Jurkat, Clone E6-1 (cell line): ENCODE measurements around the gene PTTG1IP2.

ENCODE experiments used
- DNase-seq: peaks from one replicate; pipeline ENCODE4 v3.0.0-alpha.2; 2011; ENCODE audit warnings: low read depth, low spot score
- H3K4me3 ChIP-seq: 2 replicates; pipeline ENCODE4 v1.5.1; 2011; ENCODE audit warnings: mild to moderate bottlenecking, low read length, control low read depth, moderate library complexity

PTTG1IP2 gene

GRCh38 chr7:90473814-90474213 lies 4.4 kb downstream of the PTTG1IP2 start:
- DNase-seq: no peak
- H3K4me3 ChIP-seq: no peak overlapping the region

DNA sequence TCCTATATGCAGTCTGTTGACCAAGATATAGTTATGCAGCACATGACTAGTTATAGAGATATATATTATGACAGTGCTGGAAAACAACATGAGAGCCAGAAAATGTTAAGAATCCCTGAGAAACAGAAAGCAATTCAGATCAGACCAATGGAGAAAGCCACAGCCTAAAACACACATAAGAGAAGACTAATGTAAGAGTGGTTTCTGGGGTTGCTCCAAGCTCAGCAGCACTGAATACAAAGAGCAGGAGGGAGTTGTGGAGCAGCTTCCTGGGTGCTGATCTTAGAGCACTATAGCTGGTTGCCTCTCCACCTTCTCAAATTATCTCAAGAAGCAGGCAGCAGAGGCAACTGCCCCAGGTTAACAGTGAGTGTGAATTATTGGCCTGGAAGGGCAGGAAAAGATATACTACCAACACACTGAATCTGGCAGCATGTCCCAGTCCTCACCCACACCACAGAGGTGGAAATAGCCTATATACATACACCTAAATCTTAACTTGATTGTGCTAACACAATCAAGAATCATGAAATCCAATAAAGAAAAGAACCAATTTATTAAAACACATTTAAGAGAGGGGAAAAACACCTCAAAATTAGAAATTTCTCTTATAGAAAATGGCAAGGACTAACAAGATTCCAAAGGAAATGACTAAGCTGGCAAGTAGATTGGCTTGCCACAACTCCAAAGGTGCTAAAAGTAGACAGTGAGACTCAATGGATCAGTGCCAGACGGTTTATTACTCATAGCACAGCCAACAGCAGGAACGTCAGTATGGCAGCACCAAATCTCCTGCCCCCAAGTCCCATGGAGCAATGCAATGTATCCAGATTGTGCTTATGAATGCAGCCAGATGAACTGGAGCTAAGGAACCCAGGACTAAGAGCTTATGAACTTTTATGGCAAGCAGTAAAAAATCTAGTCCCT lies 5.1 kb downstream of the PTTG1IP2 start:
- no peak overlapping the region for H3K4me3 ChIP-seq
- no peak for DNase-seq

DNA sequence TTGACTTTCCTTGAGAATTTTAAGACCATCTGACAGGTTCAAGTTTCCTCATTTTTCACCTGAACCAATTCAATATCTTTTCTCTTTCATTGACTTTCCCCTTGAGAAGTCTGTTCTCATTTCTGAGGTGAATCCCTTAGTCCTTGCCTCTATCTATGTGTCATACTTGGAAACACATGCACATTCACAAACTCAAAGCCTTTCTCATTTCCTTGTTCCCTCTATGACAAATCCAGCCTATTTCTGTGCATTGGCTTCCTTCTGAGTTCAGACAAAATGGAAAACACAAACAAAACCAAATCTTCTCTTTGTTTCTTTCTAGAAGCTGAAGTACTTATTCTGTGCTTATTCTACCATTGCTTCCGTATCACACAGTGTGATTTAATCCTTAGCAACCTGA lies 13.8 kb downstream of the PTTG1IP2 start:
- no peak for DNase-seq

GRCh38 chr7:90484706-90485105 lies 15.3 kb downstream of the PTTG1IP2 start:
- no peak for DNase-seq
- H3K4me3 ChIP-seq: no peak overlapping the region

More for the DNA sequence above, 13.8 kb downstream of the PTTG1IP2 start:
- H3K4me3 ChIP-seq: no peak overlapping the region

DNA sequence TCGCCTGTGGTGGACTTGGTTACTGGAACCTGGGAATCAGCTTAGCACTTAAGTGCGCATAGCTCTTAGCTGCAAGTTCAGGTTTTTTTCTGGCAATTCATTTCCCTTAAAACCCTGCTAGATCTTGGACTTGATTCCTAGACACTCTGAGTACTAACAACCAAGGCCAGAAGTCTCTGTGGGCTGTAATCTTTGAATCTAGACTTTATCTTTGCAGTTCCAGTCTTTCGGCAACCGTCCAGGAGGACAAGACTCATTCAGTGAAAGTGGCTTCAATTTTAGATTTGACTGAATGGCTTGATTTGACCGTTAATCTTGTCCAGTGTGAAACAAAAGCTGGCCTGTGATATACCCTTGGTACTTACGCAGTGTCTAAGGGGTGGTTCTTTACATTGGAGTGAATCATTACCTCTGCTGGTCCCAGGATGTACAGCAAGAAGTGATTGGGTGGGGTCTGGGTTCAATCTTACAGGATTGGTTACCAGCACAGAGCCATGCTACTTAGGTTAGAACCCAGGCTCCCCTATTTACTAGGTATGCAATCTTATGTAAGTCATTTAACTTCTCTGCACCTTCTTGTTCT lies 16.4 kb downstream of the PTTG1IP2 start:
- no peak overlapping the region for H3K4me3 ChIP-seq
- no peak for DNase-seq

- H3K4me3 ChIP-seq: no peak overlapping the region
- DNase-seq: no peak
These were observed 18.4 kb downstream of the PTTG1IP2 start for GRCh38 chr7:90487808-90488207.

GRCh38 chr7:90488220-90488619 lies 18.8 kb downstream of the PTTG1IP2 start:
- no peak overlapping the region for H3K4me3 ChIP-seq

DNA sequence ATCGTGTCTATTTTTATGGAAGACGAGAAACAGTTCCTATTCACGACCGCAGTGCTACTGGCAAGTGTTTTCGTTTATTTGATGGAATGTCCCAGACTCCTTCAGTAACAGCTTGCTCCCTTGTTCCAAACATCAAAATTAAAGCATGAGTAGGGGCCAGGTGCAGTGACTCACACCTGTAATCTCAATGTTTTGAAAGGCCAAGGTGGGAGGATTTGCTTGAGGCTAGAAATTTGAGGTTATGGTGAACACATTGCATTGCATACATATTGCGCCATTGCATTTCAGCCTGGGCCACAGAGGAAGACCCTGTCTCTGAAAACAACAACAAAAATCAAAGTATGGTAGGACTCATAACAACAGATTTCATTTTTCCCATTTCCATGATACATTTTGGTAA lies 22.8 kb downstream of the PTTG1IP2 start:
- no peak for DNase-seq
- H3K4me3 ChIP-seq: no peak overlapping the region

More at GRCh38 chr7:90488220-90488619, 18.8 kb downstream of the PTTG1IP2 start:
- no peak for DNase-seq

- H3K4me3 ChIP-seq: no peak overlapping the region
- DNase-seq: no peak
These were observed 25.8 kb downstream of the PTTG1IP2 start for GRCh38 chr7:90495241-90495640.

- no peak overlapping the region for H3K4me3 ChIP-seq
- no peak for DNase-seq
These were observed 33.1 kb downstream of the PTTG1IP2 start for GRCh38 chr7:90502539-90502938.

DNA sequence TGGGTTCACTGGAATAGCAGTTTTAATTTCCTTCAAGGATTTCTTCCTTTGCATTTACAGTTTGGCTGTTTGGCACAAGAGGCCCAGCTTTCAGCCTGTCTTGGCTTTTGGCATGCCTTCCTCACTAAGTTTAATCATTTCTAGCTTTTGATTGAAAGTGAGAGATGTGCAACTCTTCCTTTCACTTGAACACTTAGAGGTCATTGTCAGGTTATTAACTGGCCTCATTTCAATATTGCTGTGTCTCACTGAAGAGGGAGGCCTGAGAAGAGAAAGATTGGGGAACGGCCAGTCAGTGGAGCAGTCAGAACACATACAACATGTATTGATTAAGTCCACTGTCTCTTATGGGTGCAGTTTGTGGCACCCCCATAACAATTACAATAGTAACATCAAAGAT lies 33.9 kb downstream of the PTTG1IP2 start:
- H3K4me3 ChIP-seq: no peak overlapping the region
- no peak for DNase-seq

DNA sequence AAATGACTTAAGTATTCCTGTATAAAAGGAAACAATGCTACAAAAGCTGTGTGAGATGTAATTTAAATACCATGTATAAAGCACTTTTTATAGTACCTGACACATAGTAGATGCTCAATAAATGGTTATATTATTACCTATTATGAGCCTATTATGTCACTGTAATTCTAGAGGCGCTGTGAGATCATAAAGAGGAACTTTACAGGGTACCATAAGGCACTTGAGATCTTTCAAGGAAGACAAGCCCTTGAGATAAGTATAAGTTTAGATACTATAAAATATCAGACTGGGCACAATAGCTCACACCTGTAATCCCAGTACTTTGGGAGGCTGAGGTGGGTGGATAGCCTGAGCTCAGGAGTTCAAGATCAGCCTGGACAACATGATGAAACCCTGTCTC lies 38.3 kb downstream of the PTTG1IP2 start:
- DNase-seq: no peak
- no peak overlapping the region for H3K4me3 ChIP-seq

GRCh38 chr7:90511776-90512175 lies 42.3 kb downstream of the PTTG1IP2 start:
- DNase-seq: no peak

GRCh38 chr7:90512821-90513254 lies 43.4 kb downstream of the PTTG1IP2 start:
- H3K4me3 ChIP-seq: no peak overlapping the region
- no peak for DNase-seq

More at GRCh38 chr7:90511776-90512175, 42.3 kb downstream of the PTTG1IP2 start:
- no peak overlapping the region for H3K4me3 ChIP-seq

- no peak for DNase-seq
- no peak overlapping the region for H3K4me3 ChIP-seq
These were observed 46.8 kb downstream of the PTTG1IP2 start for GRCh38 chr7:90516257-90516656.

- no peak for DNase-seq
- no peak overlapping the region for H3K4me3 ChIP-seq
These were observed 49.2 kb downstream of the PTTG1IP2 start for GRCh38 chr7:90518630-90519029.

- DNase-seq: no peak
- no peak overlapping the region for H3K4me3 ChIP-seq
These were observed 51.0 kb downstream of the PTTG1IP2 start for GRCh38 chr7:90520484-90520883.

GRCh38 chr7:90530263-90530662 lies 60.8 kb downstream of the PTTG1IP2 start:
- H3K4me3 ChIP-seq: no peak overlapping the region
- DNase-seq: no peak

DNA sequence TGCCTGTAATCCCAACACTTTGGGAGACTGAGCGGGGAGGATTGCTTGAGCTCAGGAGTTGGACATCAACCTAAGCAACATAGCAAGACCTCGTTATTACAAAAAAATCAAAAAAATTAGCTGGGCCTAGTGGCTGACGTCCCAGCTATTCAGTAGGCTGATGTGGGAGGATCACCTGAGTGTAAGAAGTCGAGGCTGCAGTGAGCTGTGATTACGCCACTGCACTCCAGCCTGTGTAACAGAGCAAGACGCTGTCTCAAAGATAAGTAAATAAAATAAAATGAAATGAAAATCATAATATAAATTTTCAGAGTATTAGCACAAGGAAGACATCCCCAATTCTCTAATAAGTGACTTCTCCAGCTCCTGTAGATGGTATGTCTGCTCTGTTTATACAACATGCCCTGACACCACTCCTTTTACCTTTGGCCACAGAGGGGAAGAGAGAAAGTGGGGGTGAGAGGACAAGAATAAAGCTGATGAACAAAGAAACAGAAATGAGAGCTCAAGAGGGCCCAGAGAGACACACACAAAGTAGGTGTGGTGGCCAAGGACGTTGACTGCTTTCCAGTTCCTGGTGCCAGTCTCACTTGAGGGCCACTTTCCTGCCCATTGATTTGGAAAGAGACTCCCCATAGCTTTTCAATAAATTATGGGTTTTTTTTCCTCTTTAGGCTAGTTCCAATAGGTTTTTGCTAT lies 62.9 kb downstream of the PTTG1IP2 start:
- no peak for DNase-seq
- H3K4me3 ChIP-seq: no peak overlapping the region

DNA sequence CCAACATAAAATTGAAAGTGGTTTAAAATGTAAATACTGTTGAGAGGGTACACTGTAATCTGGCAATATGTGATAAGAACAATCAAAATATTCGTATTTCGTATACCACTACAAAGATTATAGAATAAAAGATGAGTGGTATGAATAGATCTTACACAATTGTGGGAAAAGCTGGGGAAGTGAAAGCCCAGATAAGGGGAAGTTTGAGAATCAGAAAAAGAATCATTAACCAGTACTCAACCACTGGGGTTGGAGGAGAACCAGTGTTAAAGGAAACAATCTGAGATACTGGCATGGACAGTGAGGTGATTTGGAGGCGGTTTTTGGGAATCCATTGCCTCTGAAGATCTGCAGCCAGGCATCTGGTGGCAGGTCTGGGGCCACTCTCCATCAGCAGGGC lies 67.0 kb downstream of the PTTG1IP2 start:
- DNase-seq: no peak
- no peak overlapping the region for H3K4me3 ChIP-seq
